ENCODE data around the gene CDH4.

The CDH4 gene

GRCh38 chr20:61704661-61705060 lies 452.6 kb downstream of the CDH4 start:
- no peak for DNase-seq

- no peak for DNase-seq
These were observed 453.6 kb downstream of the CDH4 start for GRCh38 chr20:61705386-61706258.

GRCh38 chr20:61706259-61706961 lies 454.3 kb downstream of the CDH4 start:
- DNase-seq: no peak

- no peak for DNase-seq
These were observed 456.8 kb downstream of the CDH4 start for GRCh38 chr20:61708891-61709290.

DNA sequence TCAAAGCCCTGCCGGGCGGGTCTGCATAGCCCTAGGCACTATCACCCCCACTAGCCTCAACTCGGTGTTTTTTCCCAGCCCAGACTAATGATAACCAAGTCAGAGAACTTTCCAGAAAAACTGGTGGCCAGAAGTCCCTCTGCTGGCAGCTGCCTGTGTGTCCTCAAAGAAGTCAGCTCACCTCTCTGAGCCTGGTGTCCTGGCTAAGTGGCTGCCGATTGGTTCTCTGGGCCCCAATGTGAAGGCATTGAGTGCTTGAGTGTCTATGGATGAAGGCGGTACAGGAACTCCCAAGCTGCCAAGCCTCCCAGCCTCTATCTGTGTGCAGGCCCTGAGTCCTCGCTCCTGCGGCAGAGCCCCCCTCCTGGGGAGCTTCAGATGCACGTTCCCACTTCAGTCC lies 458.0 kb downstream of the CDH4 start:
- no peak for DNase-seq

DNA sequence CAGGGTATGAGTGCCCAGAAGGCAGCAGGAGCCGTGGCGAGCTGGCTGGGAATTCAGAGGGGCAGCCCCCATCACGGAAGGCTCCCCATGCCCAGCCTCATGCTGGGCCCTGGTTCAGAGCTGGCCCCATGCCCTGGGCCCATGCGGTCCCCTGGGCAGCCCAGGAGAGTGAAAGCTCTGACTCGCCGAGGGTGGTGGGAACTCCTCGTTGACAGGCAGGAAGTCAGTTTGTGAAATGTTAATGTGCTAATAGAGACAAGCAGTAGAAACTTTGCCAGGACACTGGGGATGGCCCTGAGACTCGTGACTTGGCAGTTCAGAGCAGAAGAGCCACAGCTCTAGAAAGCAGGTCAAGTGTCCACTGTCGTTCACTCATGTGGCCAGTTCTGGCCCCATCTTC lies 460.6 kb downstream of the CDH4 start:
- no peak for DNase-seq

- no peak for DNase-seq
These were observed 466.4 kb downstream of the CDH4 start for GRCh38 chr20:61718361-61719005.

GRCh38 chr20:61719691-61720347 lies 467.8 kb downstream of the CDH4 start:
- peak; percentile 58 for DNase-seq

- DNase-seq: no peak
These were observed 468.3 kb downstream of the CDH4 start for GRCh38 chr20:61720348-61720696.

- no peak for DNase-seq
These were observed 470.2 kb downstream of the CDH4 start for GRCh38 chr20:61722146-61722678.

- no peak for DNase-seq
These were observed 471.6 kb downstream of the CDH4 start for GRCh38 chr20:61723529-61724257.

DNA sequence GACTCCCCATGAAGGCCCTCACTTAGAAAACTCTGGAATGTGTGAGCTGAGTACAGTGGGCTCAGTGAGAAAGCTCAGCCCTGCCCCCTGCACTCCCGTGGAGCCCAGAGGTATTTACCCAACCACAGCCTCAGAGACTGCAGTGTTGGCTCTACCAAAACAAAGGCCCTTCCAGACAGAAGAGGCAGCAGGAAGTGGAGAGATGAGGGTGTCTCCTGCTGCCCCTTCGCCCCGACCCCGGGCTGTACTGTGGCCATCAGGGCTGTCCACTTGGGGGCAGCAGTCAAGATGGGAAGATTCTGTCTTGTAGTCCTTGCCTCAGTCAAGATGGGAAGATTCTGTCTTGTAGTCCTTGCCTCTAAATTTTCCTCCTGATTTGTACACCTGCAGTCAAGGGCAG lies 472.3 kb downstream of the CDH4 start:
- DNase-seq: no peak

- DNase-seq: no peak
These were observed 473.1 kb downstream of the CDH4 start for GRCh38 chr20:61725145-61725544.

DNA sequence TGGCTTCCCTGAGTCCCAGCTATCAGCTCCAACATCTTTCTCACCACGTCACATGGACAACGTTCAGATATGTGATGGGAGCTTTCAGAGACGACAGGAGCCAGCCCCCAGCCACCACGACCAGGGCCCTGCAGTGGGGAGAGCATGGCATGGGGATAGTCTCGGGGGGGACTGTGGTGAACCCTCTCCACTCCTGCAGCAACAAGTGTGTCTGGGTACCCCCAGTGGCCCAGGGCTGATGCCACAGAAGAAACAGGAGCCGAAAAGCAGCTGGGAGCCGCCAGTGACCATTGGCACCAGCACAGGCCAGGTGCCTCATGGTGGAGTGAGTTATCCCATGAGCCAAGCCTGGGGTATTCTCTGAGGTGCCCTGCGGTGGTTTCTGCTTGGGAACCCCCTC lies 473.9 kb downstream of the CDH4 start:
- no peak for DNase-seq

DNA sequence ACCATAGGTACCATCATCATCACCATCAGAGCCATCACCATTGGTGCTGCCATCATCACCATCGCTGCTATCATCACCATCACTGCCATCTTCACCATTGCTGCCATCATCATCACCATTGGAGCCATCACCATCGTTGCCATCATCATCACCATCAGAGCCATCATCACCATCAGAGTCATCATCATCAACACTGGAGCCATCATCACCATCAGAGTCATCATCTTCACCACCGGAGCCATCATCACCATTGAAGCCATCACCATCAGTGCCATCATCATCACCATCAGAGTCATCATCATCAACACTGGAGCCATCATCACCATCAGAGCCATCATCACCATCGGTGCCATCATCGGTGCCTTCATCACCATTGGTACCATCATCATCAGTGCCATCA lies 474.9 kb downstream of the CDH4 start:
- DNase-seq: no peak

DNA sequence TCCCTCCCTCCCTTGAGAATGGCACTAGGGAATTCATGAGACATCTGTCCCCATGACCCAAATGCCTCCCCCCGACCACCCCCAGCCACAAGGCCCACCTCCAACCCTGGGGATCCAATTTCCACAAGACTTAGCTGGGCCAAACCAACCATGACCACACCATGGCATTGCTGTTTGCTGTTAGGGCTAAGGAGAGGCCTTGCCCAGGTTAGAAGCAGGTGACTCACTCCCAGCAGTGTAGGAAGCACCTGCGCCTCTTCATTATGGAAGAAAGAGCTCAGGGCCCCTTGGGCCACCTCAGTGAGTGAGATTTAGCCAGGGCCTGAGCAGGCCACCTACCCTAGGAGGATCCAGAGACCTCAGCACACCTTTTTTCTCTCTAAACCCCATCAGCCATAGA lies 475.7 kb downstream of the CDH4 start:
- DNase-seq: no peak

DNA sequence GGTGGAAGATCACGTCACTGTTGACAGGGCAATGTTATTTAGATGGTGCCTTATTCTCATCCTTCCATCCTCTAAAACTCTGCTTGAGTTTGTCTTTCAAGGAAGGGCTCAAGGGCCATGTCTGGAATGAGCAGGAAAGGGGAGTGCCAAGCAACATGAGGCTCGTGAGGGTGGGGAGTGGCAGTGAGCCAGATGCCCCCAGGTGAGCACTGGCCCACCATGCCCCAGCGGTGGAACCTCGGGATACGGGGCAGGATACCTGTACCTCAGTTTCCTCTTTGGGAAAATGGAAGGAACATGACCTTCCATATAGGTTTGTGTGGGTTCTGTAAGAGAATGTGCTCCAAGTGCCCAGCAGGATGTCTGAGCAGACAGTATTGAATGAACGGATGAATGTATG lies 476.3 kb downstream of the CDH4 start:
- no peak for DNase-seq

- no peak for DNase-seq
These were observed 477.0 kb downstream of the CDH4 start for GRCh38 chr20:61728786-61729770.

- DNase-seq: no peak
These were observed 478.7 kb downstream of the CDH4 start for GRCh38 chr20:61730631-61731362.

All from CD4-positive, alpha-beta T cell treated with Interleukin-21 for 1 hour (primary cell).